K562 (cell line): ENCODE results near the gene GPALPP1.

Source experiments
- FOXO4 ChIP-seq: fragments of 450-650 bp; formaldehyde crosslinking; IDR thresholded peaks from 2 replicates; pipeline ENCODE4 v1.4.0; 2020; ENCODE audit warnings: mild to moderate bottlenecking, moderate library complexity
- RFX5 ChIP-seq: IDR thresholded peaks from 2 replicates; pipeline ENCODE4 v1.6.1; 2011; ENCODE audit warnings: low read depth, mild to moderate bottlenecking, improper control_type of control experiment, low read length
- SIN3A ChIP-seq, 2 experiments: fragments of 150-350 bp in 1 of 2; IDR thresholded peaks; 2 replicates each; pipeline ENCODE4 v1.6.1; 2011 to 2016; ENCODE audit warnings: borderline replicate concordance in 2 of 2, low read depth in 2 of 2, low read length in 2 of 2, mild to moderate bottlenecking in 2 of 2, moderate library complexity in 2 of 2; ENCODE audit not compliant: control insufficient read depth in 1 of 2
- ZNF232 ChIP-seq: sonication (generic); formaldehyde crosslinking; IDR thresholded peaks from 2 replicates; pipeline ENCODE4 v1.8.0; 2022; ENCODE audit warnings: mild to moderate bottlenecking, missing genetic modification reagents

- TF ChIP-seq RFX5 (no peak), SIN3A (IDR thresholded peaks at IDR 0.05; ENCODE audit: borderline replicate concordance in 2 of 2, control insufficient read depth in 1 of 2, low read depth in 2 of 2, low read length in 2 of 2) (no peak), ZNF232 (CRISPR knock-in tag) (no peak), FOXO4 (CRISPR knock-in tag) (no peak)
Observed at GRCh38 chr13:44971656-44972595, 17.4 kb upstream of the GPALPP1 start.
